Motor neuron (in vitro differentiated cells): ENCODE measurements around the gene HOXA5. TPM values are rescaled to one million over a fixed set of nuclear protein-coding genes. Genes with fewer than 3 reads are reported as not detected.

ENCODE experiments used
- ATAC-seq, 8 experiments: fragments of 200-7000 bp; cut with Tn5 transposase; replicated peaks in 6 of 8; 2 replicates each; pipeline ENCODE4 v1.8.0; 2021; ENCODE audit warnings: mild to moderate bottlenecking in 8 of 8, moderate library complexity in 8 of 8
- H3K27ac ChIP-seq, 2 donors: fragments of 250-450 bp; sonication (Bioruptor Pico); 2 replicates each; pipeline ENCODE4 v1.9.0; 2021; ENCODE audit warnings: antibody characterized with exemption in 2 of 2, mild to moderate bottlenecking in 2 of 2, moderate library complexity in 1 of 2
- H3K4me1 ChIP-seq, 2 donors: fragments of 250-450 bp; sonication (Bioruptor Pico); replicated peaks in 1 of 2; 2 replicates each; pipeline ENCODE4 v1.6.1; 2021; ENCODE audit warnings: antibody characterized with exemption in 2 of 2, mild to moderate bottlenecking in 2 of 2, moderate library complexity in 1 of 2
- H3K4me3 ChIP-seq, 5 donors: fragments of 250-450 bp; sonication (Bioruptor Pico); 2 replicates each; pipeline ENCODE4 v1.9.0; 2021; ENCODE audit warnings: antibody characterized with exemption in 5 of 5, mild to moderate bottlenecking in 5 of 5, moderate library complexity in 4 of 5
- WGBS, 10 experiments: fragments of 450-650 bp; shearing (Covaris generic); methylation state at CpG; one replicate each; pipeline ENCODE4 v1.0.0; 2022; 5-methylcytosine and 5-hydroxymethylcytosine counted together
- in situ Hi-C, 9 experiments: fragments of 400-800 bp; cut with MboI; loops; one replicate each; pipeline ENCODE4 v1.15.0; 2021; ENCODE audit warnings: low sequenced_read_pairs in 9 of 9, low pct_unique_long_range_greater_than_20kb in 2 of 9; ENCODE audit not compliant: unreplicated experiment in 9 of 9
- total RNA-seq, 8 experiments: library from RNA; unstranded; fragments of 300-600 nt; gene quantifications; 2 replicates each; pipeline versions ENCODE4 v1.2.3 to v1.2.4, GENCODE V29; 2022

The HOXA5 gene
- total RNA-seq, 8 experiments from 2014 or later: 10.0 to 121 (median 73.0) TPM

GRCh38 chr7:27091941-27092818 is 51.3 kb downstream of the HOXA5 start:
- peak in 1 of 8 experiments; percentile 8 for ATAC-seq
- H3K27ac ChIP-seq: peak overlapping the region; percentile 26 to 59

GRCh38 chr7:27091105-27091504 is 52.4 kb downstream of the HOXA5 start:
- ATAC-seq: peak in 3 of 8 experiments; percentile 20 to 23 (median 21)
- H3K27ac ChIP-seq: peak overlapping the region; percentile 29 to 44
- in situ Hi-C loops: loop anchor here in 4 of 9 experiments (10.0 to 25.0 kb wide), 2 partner anchors 229 to 236 kb away; partner anchors contain the start of gene SKAP2 (in 1 of the 4)
- peak overlapping the region in 4 of 5 donors; percentile 51 to 82 (median 67) for H3K4me3 ChIP-seq
- H3K4me1 ChIP-seq: peaks cover 30 to 56% of the 10 kb centered on the region in 2 donors
- WGBS, 10 experiments: 0 to 100% (median 22%) methylated on average over 1 to 3 of the region's 3 CpGs; no CpG with 5 or more reads in 2 of the 10 experiments

More at GRCh38 chr7:27091941-27092818, 51.3 kb downstream of the HOXA5 start:
- in situ Hi-C loops: loop anchor here in 4 of 9 experiments (10.0 to 25.0 kb wide), 2 partner anchors 230 to 237 kb away; partner anchors contain the start of gene SKAP2 (in 1 of the 4)
- peak overlapping the region; percentile 1 to 82 (median 65) for H3K4me3 ChIP-seq
- peaks cover 30 to 49% of the 10 kb centered on the region in 2 donors for H3K4me1 ChIP-seq
- 0 to 100% (median 17%) methylated on average over 1 to 7 of the region's 9 CpGs for WGBS, 10 experiments

Other genes with a start within 250 kb of the HOXA5 start
- gene HOXA1, start 47.7 kb downstream of the HOXA5 start, total RNA-seq: 10 to 100 TPM in 5 of 8 experiments, 1 to 10 TPM in 3; 2.7 to 44.5 (median 14.4) TPM
- 10 to 100 TPM in 4 of 8 experiments, 1 to 10 TPM in 3, under 1 TPM in 1; 0.31 to 23.0 (median 10.9) TPM for gene HOXA2, start 41.0 kb downstream of the HOXA5 start, total RNA-seq
- gene HOXA4, start 12.9 kb downstream of the HOXA5 start, total RNA-seq: 10 to 100 TPM in 6 of 8 experiments, 1 to 10 TPM in 2; 1.1 to 31.6 (median 15.0) TPM
- gene HOXA6, start 4.1 kb upstream of the HOXA5 start, total RNA-seq: 10 to 100 TPM in 6 of 8 experiments, 1 to 10 TPM in 2; 4.4 to 52.8 (median 23.7) TPM
- 10 to 100 TPM in 6 of 8 experiments, 1 to 10 TPM in 2; 1.4 to 38.6 (median 18.7) TPM for gene HOXA3, start 8.9 kb upstream of the HOXA5 start, total RNA-seq
- gene HOXA7, start 13.0 kb upstream of the HOXA5 start, total RNA-seq: 10 to 100 TPM in 5 of 8 experiments, 1 to 10 TPM in 3; 4.2 to 20.0 (median 12.2) TPM
- gene HOXA9, start 21.9 kb upstream of the HOXA5 start, total RNA-seq: 10 to 100 TPM in 3 of 8 experiments, 1 to 10 TPM in 5; 1.3 to 95.2 (median 2.5) TPM
- 10 to 100 TPM in 3 of 8 experiments, 1 to 10 TPM in 2, under 1 TPM in 2, not detected in 1; 0.05 to 57.7 (median 2.6) TPM for gene HOXA10, start 30.6 kb upstream of the HOXA5 start, total RNA-seq
- 1 to 10 TPM in 3 of 8 experiments, under 1 TPM in 4, not detected in 1; 0.05 to 5.7 (median 0.43) TPM for gene HOXA11, start 41.6 kb upstream of the HOXA5 start, total RNA-seq
- 1 to 10 TPM in 1 of 8 experiments, under 1 TPM in 4, not detected in 3; 0.09 to 2.4 (median 0.18) TPM for gene HOXA13, start 56.4 kb upstream of the HOXA5 start, total RNA-seq
- gene EVX1, start 99.1 kb upstream of the HOXA5 start, total RNA-seq: under 1 TPM in 6 of 8 experiments, not detected in 2; 0.05 to 0.85 (median 0.21) TPM